ENCODE results near the gene FNDC5. TPM values are rescaled to one million over a fixed set of nuclear protein-coding genes. Genes with fewer than 3 reads are reported as not detected.

Gene FNDC5
- polyA plus RNA-seq, 1 donor (not counting 4 experiments of a cell fraction or from before 2014, with no cell fraction given): not detected

DNA sequence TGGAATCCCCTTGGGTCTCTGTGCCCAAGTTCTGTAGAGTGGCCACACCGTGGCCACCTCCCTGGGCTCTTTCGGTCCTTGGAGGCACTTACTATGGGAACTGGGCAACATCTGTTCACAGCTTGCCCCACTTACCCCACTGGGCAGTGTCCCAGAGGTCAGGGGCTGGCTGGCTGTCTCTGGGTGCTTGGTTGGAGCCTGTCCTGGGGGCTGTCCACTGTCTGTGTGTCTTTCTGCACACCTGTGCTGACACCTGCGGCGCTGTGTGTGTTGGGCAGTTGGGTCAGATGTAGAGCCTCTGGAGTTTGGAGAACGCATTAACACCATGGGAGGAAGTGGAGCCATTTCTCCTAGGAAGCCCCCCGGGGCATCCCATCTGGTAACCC is 31.8 kb upstream of the FNDC5 start:
- Histone ChIP-seq H3K4me1 (ENCODE audit: control insufficient read depth, extremely low read depth, insufficient read depth, low read length) (peaks cover 15% of the 10 kb centered on the region), H2AFZ (ENCODE audit: control insufficient read depth, low read length) (no peak overlapping the region), H3K27me3 (ENCODE audit: control insufficient read depth, extremely low read depth, insufficient read depth, low read length) (no peaks in the 10 kb centered on the region), H3K36me3 (ENCODE audit: control insufficient read depth in 2 of 2, extremely low read depth in 1 of 2, insufficient read depth in 2 of 2, low read length in 2 of 2) (no peaks in the 10 kb centered on the region), H3K27ac (ENCODE audit: control insufficient read depth, insufficient read depth, low read length) (no peak overlapping the region), H3K9me1 (ENCODE audit: control insufficient read depth, extremely low read depth, insufficient read depth, low read length) (no peaks in the 10 kb centered on the region), H4K20me1 (ENCODE audit: control insufficient read depth, extremely low read depth, insufficient read depth, low read length) (no peaks in the 10 kb centered on the region), H3K9me3 (ENCODE audit: control insufficient read depth, low read depth, low read length) (no peaks in the 10 kb centered on the region), H3K79me2 (ENCODE audit: control insufficient read depth, insufficient read depth, low read length) (peaks cover 9% of the 10 kb centered on the region), H3K9ac (ENCODE audit: control insufficient read depth, extremely low read depth, insufficient read depth, low read length) (no peak overlapping the region), H3K4me2 (ENCODE audit: control insufficient read depth, extremely low read depth, insufficient read depth, low read depth, low read length) (no peak overlapping the region), H3K4me3 (ENCODE audit: control insufficient read depth in 2 of 3, extremely low read depth in 1 of 3, insufficient read depth in 2 of 3, low read depth in 1 of 3, low read length in 3 of 3) (no peak overlapping the region)
- dilution Hi-C loops (cut with MboI; ENCODE audit: extremely low pct_ligation_motif_present, low sequenced_read_pairs): no loop called here
- TF ChIP-seq, protein P1, sequence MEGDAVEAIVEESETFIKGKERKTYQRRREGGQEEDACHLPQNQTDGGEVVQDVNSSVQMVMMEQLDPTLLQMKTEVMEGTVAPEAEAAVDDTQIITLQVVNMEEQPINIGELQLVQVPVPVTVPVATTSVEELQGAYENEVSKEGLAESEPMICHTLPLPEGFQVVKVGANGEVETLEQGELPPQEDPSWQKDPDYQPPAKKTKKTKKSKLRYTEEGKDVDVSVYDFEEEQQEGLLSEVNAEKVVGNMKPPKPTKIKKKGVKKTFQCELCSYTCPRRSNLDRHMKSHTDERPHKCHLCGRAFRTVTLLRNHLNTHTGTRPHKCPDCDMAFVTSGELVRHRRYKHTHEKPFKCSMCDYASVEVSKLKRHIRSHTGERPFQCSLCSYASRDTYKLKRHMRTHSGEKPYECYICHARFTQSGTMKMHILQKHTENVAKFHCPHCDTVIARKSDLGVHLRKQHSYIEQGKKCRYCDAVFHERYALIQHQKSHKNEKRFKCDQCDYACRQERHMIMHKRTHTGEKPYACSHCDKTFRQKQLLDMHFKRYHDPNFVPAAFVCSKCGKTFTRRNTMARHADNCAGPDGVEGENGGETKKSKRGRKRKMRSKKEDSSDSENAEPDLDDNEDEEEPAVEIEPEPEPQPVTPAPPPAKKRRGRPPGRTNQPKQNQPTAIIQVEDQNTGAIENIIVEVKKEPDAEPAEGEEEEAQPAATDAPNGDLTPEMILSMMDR (optimal IDR thresholded peaks at IDR 0.05 in 1 of 3, IDR thresholded peaks at IDR 0.05 in 1 of 3, conservative IDR thresholded peaks at IDR 0.05 in 1 of 3; ENCODE audit: extremely low read depth in 1 of 3, insufficient read depth in 2 of 3, low read length in 3 of 3): no peak
- TF ChIP-seq EZH2 (IDR thresholded peaks at IDR 0.05; ENCODE audit: low read length): no peak
- no peak for FAIRE-seq
- DNase-seq (ENCODE audit: low read depth, low spot score): no peak

DNA sequence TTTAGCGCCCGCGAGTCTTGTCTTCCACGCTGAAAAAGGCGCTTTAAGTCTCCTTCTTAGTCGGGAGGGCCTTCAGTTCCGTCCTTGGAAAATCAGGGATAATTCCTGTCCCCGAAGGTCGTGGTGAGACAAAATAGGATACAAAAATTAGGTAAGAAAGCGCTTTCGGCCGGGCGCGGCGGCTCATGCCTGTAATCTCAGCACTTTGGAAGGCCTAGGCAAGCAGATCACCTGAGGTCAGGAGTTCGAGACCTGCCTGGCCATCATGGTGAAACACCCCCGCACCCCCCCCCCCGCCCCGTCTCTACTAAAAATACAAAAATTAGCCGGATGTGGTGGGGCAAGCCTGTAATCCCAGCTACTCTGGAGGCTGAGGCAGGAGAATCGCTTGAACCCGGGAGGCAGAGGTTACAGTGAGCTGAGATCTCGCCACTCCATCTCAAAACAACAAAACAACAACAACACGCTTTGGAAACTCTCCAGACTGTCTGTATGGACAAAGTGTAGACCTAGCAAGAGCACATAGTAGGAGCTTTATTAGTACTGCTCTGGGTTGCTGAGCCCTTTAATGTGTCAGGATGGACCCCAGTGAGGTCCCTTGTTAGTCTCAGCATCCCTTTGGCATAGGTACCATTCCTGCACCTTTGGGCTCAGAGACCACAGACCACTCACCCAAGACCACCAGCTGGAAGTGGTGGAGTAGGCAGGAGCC is 31.3 kb upstream of the FNDC5 start:
- Histone ChIP-seq H3K4me1 (ENCODE audit: control insufficient read depth, extremely low read depth, insufficient read depth, low read length) (peaks cover 20% of the 10 kb centered on the region), H3K9me1 (ENCODE audit: control insufficient read depth, extremely low read depth, insufficient read depth, low read length) (no peaks in the 10 kb centered on the region), H3K9ac (ENCODE audit: control insufficient read depth, extremely low read depth, insufficient read depth, low read length) (peak overlapping the region; percentile 77), H2AFZ (ENCODE audit: control insufficient read depth, low read length) (peak overlapping the region; percentile 65), H3K9me3 (ENCODE audit: control insufficient read depth, low read depth, low read length) (no peaks in the 10 kb centered on the region), H4K20me1 (ENCODE audit: control insufficient read depth, extremely low read depth, insufficient read depth, low read length) (no peaks in the 10 kb centered on the region), H3K79me2 (ENCODE audit: control insufficient read depth, insufficient read depth, low read length) (peaks cover 9% of the 10 kb centered on the region), H3K4me2 (ENCODE audit: control insufficient read depth, extremely low read depth, insufficient read depth, low read depth, low read length) (peak overlapping the region; percentile 68), H3K27ac (ENCODE audit: control insufficient read depth, insufficient read depth, low read length) (peak overlapping the region; percentile 56), H3K27me3 (ENCODE audit: control insufficient read depth, extremely low read depth, insufficient read depth, low read length) (no peaks in the 10 kb centered on the region), H3K4me3 (ENCODE audit: control insufficient read depth in 2 of 3, extremely low read depth in 1 of 3, insufficient read depth in 2 of 3, low read depth in 1 of 3, low read length in 3 of 3) (peak overlapping the region; percentile 52 to 68 (median 67)), H3K36me3 (ENCODE audit: control insufficient read depth in 2 of 2, extremely low read depth in 1 of 2, insufficient read depth in 2 of 2, low read length in 2 of 2) (peaks cover 0 to under 1% of the 10 kb centered on the region in 2 experiments)
- FAIRE-seq: no peak
- TF ChIP-seq, protein P1 (optimal IDR thresholded peaks at IDR 0.05 in 1 of 3, IDR thresholded peaks at IDR 0.05 in 1 of 3, conservative IDR thresholded peaks at IDR 0.05 in 1 of 3; ENCODE audit: extremely low read depth in 1 of 3, insufficient read depth in 2 of 3, low read length in 3 of 3): no peak
- no peak for TF ChIP-seq EZH2 (IDR thresholded peaks at IDR 0.05; ENCODE audit: low read length)
- DNase-seq (ENCODE audit: low read depth, low spot score): no peak
- dilution Hi-C loops (cut with MboI; ENCODE audit: extremely low pct_ligation_motif_present, low sequenced_read_pairs): no loop called here

Measured in keratinocyte (primary cell).